ENCODE results near the gene TFG. TPM values are rescaled to one million over a fixed set of nuclear protein-coding genes. Genes with fewer than 3 reads are reported as not detected.

Gene TFG
- total RNA-seq, 1 experiment from 2014 or later: 128 TPM

DNA sequence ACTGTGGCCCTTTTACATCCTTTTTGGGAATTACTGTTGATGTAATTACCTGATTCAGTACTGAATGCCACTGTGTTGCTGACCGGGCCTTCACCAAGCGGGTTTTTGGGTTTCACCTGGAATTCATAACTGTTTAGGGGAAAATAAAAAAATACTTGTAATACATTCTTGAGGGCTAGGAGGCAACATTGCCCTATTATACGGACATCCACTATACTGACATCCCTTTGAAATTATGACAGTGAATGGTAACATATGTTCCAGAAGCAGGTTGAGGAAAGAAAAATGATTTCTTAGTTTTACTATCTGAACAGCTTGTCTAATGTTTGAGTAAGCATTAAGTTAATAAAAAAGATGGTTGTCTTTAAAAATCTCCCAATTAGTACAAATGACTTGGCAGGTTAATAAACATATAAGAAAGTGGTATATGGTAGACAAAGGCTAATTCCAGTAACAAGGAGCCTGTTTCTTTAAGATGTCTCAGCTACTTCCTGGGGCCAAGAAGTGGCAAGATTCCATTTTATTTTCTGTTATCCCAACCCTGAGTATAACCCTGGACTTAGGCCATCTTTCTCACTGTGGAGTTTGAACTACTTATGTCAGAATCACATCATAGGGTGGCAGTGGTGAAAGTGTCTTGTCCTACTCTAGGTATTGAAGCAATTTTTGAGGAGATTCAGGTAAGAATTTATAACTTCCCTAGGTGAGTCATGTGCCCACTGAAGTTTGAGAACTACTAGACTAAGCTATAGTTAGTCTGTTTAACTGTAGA lies 45.5 kb downstream of the TFG start:
- no peak for DNase-seq (ENCODE audit: low spot score)

DNA sequence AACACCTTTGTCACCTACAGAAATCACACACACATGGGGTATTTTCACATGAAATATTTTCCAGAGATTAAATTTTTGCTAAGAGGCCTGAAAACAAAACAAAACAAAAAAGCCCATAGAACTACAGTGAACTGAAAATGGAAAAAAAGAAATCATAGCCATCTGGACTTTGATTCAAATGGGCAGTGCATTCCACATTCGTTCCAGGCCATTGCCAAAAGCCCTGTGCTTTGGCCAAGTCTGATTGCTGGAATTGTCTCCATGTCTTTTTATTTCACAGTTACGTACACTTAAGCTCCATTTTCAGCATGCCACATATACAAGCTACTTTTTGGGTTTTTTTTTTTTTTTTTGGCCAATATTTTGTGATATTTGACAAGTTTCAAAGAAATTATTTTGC lies 47.1 kb downstream of the TFG start:
- no peak for DNase-seq (ENCODE audit: low spot score)

DNA sequence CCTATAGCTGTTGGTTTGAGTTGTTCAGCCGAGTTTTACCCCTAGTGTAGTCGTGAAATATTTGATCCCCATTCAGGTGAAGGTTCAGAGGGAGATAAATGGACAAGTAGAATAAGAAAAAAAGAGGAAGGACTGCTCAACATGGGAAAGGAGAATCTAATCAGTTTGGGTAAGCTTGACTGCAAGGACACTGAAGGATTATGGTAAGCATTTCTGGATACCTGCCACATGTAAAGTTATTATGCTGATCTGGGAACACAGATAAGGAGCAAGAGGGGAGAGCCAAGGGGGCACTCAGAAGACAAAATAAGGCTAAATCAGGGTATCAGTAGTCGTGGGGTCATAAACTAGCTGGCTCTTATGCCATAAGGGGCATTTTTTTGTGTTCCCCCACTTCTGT lies 49.9 kb downstream of the TFG start:
- no peak for DNase-seq (ENCODE audit: low spot score)

DNA sequence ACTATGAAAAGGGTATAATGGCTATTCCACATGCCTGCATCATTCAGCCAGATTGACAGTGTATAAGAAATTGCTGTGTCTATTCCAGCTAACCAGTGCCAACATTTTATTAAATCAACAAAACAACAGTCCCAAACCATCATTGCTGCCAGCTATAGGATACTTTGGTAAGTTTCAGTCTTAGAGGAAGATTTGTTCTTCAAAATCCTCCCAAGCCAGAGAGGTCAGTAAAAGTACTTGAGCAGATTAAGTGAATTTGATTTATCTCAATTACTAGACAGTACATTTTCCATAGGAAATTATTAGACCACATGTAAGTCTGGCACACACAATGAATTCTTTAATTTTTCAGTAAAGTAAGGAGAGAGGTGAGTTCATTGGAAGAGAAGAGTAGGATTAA lies 50.7 kb downstream of the TFG start:
- DNase-seq (ENCODE audit: low spot score): no peak

DNA sequence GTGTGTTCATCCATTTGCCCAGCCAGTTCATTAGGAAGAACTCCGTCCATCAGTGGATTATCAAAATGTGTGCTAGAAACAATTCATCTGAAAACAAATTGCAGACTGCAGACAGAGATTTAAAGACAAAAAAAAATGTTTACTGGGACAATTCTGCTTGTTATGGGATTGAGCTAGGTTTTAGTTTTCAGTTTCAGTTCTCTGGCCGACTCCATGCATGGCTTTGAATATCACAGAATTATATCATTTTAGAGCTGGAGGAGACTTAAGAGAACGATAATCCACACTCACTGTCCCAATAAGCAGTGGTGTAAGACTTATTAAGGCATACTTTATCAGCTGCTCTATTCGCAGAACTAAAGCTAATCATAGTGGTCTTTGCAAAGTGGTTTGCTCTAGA lies 51.1 kb downstream of the TFG start:
- no peak for DNase-seq (ENCODE audit: low spot score)

DNA sequence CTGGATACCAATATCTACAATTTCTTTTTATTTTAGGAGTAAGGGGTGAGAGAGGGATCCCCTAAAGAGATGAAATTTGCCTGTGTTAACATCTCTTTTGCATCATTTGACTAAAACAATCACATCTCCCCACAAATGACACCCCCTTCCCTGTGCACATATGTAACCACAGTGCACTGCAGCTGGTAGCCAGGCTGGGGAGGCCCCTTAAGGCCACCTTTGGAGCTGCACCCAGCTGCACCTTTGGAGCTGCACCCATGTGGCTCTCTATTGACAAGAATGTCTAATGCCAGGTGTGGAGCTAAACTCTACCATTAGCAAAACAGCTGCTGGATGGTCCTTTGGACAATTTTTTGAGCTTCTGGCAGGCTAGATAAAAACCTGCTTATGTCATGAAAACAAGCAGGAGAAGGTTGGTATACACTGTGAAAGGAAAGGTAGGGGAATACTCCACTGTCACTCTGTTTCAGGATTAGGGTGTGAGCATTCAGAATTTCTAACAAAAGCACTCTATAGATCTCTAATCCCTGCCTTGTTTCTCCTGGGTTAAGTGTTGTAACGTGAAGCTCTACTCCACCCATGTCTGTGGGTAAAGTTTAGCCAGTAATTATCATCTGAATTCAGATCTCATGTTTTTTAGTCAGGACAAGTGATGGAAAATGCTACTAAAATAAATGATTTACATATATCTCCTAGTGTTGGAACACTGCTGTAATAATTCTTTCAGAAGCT lies 52.1 kb downstream of the TFG start:
- peak; percentile 10 for DNase-seq (ENCODE audit: low spot score)

DNA sequence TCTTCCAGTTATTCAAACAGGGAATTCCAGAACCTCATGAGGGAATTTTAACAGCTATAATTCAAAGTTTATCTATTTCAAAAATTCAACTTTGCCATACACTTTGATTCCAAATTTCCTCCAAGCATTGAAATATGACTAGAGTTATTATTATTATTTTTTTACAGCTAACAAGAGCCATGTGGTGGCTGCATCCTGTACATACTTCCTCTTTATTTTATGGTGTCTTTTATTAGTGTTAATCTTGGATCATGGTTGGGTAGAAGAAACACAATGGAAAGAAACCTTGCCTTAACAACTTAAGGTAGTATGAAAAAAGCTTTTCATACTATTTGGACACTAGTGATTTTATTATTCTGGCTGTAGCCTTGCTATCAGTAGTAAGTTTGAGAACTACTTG lies 52.7 kb downstream of the TFG start:
- DNase-seq (ENCODE audit: low spot score): no peak

DNA sequence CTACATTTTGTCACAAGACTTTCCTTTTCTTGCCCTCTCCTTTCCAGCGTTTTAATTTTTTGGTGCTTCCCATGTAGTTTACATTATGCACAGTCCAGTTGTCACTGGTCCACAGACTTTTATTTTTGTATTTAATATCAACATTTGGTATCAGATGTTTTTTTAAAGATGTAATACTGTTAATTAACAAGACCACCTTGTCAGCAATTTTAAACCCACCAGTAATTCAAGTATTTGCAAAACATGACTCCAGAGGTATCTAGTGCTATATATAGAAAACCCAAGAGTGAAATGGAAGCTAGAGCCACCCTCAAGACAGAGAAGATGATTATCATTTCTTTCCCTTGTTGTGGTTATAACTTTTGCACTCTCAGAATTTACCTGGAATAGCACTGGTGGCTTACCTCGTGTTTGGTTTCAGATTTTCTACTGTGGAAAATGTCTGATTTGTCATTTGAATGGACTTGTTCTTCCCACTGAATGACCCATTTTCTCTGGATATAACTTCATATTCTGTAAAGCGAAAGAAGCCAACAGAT lies 56.2 kb downstream of the TFG start:
- DNase-seq (ENCODE audit: low spot score): no peak

DNA sequence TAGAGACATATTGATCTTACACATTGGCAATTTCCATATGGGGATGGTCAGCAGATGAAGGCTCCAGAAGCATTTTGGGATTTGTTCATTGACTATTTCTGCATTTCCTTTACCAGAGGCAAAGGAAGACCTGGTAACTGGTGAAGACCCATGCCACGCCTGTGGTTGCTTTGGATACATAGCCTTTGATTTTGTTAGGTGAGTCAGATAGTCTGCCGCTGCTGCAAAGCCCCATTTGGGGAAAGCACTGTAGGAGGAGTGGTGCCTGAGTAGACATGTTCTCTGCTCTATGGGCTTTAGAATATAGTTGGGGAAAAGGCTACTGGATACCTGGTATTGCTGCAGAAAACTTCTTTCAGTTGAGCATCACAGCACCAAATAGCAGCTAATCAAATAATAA lies 56.8 kb downstream of the TFG start:
- DNase-seq (ENCODE audit: low spot score): no peak

DNA sequence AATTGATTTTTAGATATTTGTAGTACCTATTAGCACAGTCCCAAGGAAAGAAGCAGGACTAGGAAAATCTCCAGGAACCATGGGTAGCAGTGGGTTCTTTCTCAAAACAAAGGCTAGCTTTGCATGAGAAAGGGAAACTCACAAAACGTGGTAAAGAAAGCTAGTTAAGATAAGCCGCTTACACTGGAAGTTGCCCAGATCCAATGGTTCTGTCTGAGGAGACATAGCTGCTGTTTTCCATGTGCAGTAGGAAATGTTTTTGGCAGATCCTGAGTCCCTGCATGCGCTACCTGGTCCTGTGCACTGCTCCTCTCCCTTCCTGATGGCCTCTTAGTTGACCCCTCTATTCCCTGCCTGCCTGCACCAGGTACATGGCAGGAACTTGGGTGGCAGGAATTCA lies 60.4 kb downstream of the TFG start:
- DNase-seq (ENCODE audit: low spot score): no peak

DNA sequence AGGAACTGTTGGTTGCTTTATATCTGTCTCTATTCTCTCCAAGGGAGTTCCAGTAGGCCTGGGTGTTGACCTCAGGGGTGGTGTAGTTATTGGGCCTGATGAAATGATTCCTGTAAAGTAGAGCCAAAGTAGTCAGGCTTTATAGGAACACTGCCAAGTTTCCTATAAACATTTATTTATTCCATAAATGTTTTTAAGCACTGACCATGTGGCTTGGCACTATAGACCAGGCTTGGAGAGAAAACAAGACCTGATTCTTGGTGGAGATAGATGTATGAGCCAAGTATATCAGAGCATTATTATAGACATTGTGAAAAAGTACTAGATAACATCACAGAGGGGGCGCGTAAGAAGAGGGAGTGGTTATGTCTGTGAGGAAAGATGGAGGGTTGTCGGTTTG lies 65.9 kb downstream of the TFG start:
- DNase-seq (ENCODE audit: low spot score): no peak

DNA sequence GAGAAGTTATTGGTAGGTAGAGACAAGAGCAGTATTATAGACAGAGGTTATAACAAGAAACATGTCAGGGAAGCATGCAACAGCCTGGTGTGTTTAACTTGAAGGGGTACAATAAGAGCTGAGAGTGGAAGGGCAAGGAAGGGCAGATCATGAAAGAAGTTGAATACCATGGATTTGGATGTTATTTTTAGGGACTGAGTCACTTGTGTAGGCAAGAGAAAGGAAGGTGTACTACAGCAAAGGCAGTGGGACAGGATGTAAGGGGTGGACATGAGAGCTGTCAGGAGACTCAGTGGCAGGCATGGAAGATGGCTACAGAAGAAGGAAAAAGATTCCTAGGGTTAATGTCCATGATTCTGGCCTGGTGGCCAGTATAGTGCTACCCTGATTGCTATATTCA lies 66.4 kb downstream of the TFG start:
- no peak for DNase-seq (ENCODE audit: low spot score)

DNA sequence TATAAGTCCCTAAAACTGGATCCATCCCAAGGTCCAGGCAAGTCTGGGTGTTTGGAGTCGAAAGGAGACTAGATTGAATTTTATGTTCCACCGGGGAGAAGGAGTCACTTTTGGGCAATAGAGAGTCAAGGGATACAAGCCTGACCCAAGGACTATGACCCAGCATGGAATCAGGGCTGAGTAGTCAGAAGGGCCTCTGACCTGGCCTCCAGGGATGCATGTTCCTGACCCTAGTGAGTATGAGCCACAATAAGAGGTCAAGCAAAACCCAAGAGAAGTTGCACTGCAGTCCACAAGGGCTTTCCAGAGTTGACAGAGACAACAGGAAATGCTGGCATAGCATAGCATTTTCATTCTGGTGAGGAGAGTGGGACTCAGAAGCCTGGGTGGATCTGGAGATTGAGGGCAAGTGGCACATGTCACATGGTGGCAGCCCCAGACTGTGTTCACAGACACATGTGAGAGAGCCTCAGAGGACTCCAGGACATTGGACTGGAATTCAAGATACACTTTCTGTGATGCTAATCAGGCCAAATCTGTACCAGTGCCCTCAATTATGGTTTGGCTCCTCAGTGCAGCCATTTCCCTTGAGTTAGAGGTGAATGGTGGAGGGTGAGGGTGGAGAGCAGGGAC lies 66.9 kb downstream of the TFG start:
- no peak for DNase-seq (ENCODE audit: low spot score)

DNA sequence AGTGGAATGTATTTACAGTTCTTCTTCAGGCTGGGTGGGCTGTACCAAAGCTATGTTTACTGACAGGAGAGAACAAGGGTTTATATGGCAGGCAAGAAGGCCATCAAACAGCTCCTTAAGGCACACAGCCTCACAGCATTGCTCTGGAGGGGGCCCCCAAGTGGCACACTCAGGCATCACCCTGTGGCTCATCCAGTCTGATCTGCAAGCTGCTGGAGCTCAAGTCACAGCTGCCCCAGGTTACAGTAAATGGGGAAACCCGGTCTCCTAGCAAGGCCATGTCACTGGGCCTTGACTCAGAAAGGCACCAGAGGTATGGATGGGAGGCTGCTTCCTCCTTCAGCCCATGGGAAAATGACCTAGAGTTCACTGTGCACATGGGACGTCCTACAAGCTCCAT lies 67.5 kb downstream of the TFG start:
- no peak for DNase-seq (ENCODE audit: low spot score)

DNA sequence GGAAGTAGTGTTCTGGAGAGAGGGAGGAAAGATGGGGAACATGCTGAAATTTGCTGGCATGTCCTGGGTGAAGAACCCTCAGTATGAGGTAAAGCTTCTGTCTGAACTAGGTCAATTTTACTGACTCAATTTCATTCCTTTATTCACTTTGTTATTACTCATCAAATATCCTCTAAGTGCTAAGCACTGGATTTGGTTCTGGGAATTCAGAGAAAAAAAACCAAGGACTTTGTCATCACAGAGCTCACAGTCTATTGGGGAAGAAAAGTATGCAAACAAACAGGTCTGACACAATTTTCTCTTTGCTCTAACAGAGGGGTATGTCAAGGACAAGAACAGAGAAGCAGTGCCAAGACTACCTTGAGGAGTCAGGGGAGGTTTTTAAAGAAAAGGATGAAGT lies 68.0 kb downstream of the TFG start:
- no peak for DNase-seq (ENCODE audit: low spot score)

DNA sequence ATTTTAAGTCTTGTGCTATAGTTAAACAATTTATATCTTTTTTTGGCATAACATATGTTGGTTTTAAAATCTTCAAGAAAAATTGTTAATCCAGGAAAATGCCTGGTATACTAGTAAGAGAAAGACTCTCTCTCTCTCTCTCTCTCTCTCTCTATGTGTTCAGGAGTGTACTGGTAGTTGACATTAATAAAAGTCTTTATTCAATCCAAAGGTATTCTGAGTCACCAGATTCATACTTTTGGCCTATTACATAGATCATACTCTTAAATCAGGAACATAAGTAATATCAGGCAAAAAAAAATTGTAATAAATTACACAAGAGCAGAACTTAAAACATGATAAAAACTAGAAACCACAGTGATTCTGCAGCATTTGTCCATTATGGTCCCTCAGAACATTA lies 70.2 kb downstream of the TFG start:
- DNase-seq (ENCODE audit: low spot score): no peak

DNA sequence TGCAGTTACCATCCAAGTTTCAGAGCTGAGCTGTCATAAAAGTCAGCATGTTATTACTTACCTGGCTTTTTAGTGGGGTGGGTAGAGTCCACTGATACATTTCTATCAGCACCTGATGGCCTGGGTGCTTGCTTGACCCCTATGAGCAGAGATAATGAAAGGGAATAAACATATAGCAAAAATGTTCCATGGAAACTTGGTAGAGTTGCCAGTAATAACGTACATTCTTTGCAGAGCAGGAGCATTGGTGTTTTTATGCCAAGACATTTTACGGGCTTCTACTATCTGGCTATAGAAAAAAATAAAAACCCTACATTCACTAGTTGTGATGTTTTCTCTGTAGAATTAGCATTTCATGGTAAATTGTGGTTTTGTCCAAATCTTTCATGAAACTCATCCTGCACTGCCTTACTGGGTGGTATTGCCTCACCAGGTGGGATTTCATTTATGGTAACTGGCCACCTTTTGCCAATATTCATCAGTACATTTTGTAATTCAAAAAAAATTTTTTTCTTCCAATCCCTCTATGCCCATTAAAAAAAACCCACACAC lies 70.9 kb downstream of the TFG start:
- DNase-seq (ENCODE audit: low spot score): no peak

DNA sequence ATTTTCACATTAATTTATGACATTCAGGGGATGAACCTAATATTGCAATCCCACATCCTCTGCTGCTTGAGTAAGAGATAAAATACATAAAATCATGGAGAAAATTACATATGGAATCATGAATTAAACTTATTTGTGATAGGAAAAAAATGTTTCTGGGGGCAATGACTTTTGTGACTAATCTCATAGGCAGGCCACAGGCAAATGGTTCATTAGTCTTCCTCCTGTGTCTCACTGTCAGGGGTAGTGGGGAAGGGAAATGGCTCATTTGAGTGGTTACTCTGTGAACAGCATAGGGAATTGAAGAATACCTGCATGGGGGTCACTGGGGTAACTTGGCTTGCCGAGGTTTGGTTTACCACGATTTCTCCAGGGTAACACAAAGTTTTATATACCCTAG lies 72.0 kb downstream of the TFG start:
- DNase-seq (ENCODE audit: low spot score): no peak

DNA sequence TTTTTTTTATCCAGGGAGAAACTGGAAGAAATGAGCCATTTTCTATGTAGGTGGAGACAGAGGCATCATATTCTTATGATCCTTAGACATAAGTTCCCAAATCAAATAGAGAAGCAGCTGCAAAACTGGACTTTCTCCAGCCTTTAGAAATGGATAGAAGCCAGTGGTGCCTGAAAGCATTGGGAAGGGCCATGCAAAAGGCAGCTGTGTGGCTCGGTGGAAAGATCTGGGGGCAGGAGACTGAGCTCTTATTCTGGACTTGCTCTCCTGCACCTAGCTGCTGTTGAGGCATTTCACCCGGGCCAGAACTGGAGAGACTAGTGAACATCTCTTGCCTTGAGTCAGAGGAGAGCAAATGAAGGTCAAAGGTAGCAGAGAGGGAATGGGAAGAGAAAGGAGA lies 73.1 kb downstream of the TFG start:
- no peak for DNase-seq (ENCODE audit: low spot score)

DNA sequence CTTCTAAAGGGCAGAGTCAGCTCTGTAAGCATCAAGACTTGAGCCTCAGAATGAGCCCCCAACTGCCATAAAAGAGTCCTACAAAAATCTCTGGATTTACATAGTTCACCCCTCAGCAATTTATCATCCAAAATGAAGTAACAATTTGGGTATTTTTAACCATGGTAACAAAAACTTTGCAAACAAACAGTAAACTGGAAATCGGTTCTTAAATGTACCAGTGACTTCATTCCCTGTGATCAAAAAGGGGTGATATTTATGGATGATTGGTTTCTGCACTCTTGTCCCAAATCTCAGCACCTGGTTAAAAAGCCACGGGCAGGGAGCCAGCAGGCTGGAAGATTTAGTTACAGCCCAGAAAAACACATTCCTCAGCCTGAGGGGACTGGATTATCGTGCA lies 73.6 kb downstream of the TFG start:
- DNase-seq (ENCODE audit: low spot score): no peak

DNA sequence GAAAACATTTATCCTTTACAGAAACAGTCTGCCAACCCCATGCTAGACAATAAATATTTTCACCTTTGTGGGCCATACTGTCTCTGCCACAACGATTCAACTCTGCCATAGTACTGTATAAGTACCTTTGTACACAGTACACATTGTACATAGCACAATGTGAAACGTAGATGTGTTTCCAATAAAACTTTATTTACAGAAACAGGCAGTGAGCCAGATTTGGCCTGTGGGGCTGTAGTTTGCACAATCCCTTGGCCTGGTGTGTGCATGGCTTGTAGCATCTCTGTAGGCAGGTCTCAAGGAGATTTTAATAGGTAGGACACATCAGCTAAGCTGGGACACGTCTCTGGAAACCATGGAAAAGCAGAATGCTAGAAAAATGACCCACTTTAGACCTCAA lies 74.3 kb downstream of the TFG start:
- DNase-seq (ENCODE audit: low spot score): no peak

DNA sequence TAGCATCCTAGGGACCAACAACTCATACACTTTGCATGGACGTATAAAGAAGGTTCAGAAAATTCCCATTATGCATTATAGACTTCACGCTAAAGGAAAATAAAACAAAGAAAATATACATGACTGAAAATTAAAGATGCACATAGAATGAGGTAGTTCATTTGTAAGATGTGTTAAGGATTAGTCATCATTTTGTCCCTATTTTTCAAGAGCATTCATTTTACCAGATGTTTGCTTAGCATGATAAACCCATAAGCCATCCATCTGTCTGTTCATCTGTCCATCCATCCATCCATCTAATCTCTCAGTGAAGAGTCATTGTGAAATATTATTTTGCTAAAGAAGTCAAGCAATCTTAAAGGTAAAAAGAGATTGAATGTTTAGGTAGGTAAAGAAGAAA lies 80.3 kb downstream of the TFG start:
- DNase-seq (ENCODE audit: low spot score): no peak

DNA sequence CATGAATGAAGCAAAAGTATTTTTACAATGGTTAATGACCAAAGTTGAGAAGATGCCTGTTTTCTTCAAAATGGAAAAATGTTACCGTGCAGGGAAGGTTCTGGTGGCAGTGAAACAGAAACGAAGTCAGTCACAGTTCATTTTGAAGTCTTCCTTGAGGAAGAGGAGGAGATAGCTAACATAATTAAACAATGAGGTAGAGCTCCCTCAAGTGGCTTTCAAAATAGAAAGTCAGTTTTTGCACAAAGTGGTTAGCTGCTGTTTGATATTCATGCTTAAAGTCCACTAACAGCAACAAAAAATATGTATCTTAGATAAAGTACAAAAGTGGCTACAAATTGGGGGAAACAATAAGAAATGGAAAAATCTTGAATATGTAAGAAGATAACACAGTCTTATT lies 87.3 kb downstream of the TFG start:
- peak; percentile 16 for DNase-seq (ENCODE audit: low spot score)
